Stomach (tissue), 9 donors: ENCODE results near the gene AADACL3. TPM values are rescaled to one million over a fixed set of nuclear protein-coding genes. Genes with fewer than 3 reads are reported as not detected.

Experiments
- DNase-seq, 2 donors: peaks; one replicate each; pipeline versions ENCODE4 v3.0.0 to v3.0.0-alpha.2; 2013 to 2019
- H3K27ac ChIP-seq, 5 donors: fragments of 200-600 bp in 4 of 5; sonication (generic) in 4 of 5; one replicate each; pipeline ENCODE4 v1.5.1; 2013 to 2019; ENCODE audit warnings: mild to moderate bottlenecking in 1 of 5, moderate library complexity in 1 of 5
- H3K27me3 ChIP-seq, 3 donors: fragments of 200-600 bp; sonication (generic); one replicate each; pipeline ENCODE4 v1.5.1; 2017 to 2019; ENCODE audit warnings: mixed run types in 1 of 3
- H3K36me3 ChIP-seq, 4 donors: fragments of 200-600 bp; sonication (generic); 1 replicate in 3 of 4; 2 replicates in 1 of 4; pipeline ENCODE4 v1.5.1; 2016 to 2019
- H3K4me1 ChIP-seq, 4 donors: fragments of 200-600 bp; sonication (generic); one replicate each; pipeline ENCODE4 v1.5.1; 2016 to 2019
- H3K4me3 ChIP-seq, 4 donors: fragments of 200-600 bp; sonication (generic) in 3 of 4; one replicate each; pipeline ENCODE4 v1.5.1; 2016 to 2019; ENCODE audit warnings: mild to moderate bottlenecking in 1 of 4
- H3K9me3 ChIP-seq, 4 donors: fragments of 200-600 bp; sonication (generic); one replicate each; pipeline ENCODE4 v1.5.1; 2016 to 2019
- EP300 ChIP-seq: sonication (generic); formaldehyde crosslinking; IDR thresholded peaks from one replicate; pipeline ENCODE4 v1.6.1; 2017; ENCODE audit warnings: antibody characterized with exemption
- POLR2A ChIP-seq, 4 donors: fragments of 450-650 bp; IDR thresholded peaks; one replicate each; pipeline ENCODE4 v1.6.1; 2016; ENCODE audit warnings: antibody characterized with exemption in 4 of 4, control low read depth in 2 of 4, mild to moderate bottlenecking in 1 of 4, moderate library complexity in 1 of 4
- POLR2AphosphoS5 ChIP-seq, 3 donors: sonication (generic); formaldehyde crosslinking; IDR thresholded peaks; one replicate each; pipeline ENCODE4 v1.6.1; 2016; ENCODE audit warnings: antibody characterized with exemption in 3 of 3
- WGBS, 5 donors: extraction: QIAGEN DNeasy Blood & Tissue Kit in 3 of 5; methylation state at CpG; one replicate each; pipeline versions ENCODE4 v1.1.5 to v1.1.7; 2013 to 2018; 5-methylcytosine and 5-hydroxymethylcytosine counted together
- intact Hi-C: fragments of 100-400 bp; cut with DNase I; formaldehyde crosslinking; loops from one replicate; pipeline ENCODE4 v1.15.1; 2023; ENCODE audit warnings: low total_unique reads
- polyA plus RNA-seq, 3 donors: library from polyadenylated mRNA; stranded (reverse); fragments of 200-250 nt; gene quantifications; one replicate each; pipeline ENCODE4 v1.2.3, GENCODE V29; 2013
- small RNA-seq, 4 donors: library from RNA; depleted of rRNA; stranded (forward); fragments of <200 nt; gene quantifications; one replicate each; pipeline ENCODE3, GENCODE V24; 2016
- total RNA-seq, 5 donors: library from RNA; depleted of rRNA; stranded (reverse); fragments of >200 nt; gene quantifications; one replicate each; pipeline versions ENCODE4 v1.1.0 to v1.2.3, GENCODE V29; 2014 to 2016
- TF ChIP-seq, protein P1 (sequence below), 7 experiments: fragments of 450-650 bp in 4 of 7; fragments of 200-600 bp in 3 of 7; sonication (generic) in 3 of 7; IDR thresholded peaks; one replicate each; pipeline ENCODE4 v1.5.1; 2016 to 2019; ENCODE audit warnings: antibody characterized with exemption in 7 of 7, control low read depth in 2 of 7, mild to moderate bottlenecking in 1 of 7
- donor health status: healthy with polysubstance abuse.
- donor health status: Bipolar disorder and iron deficiency.
- donor health status: healthy.

The AADACL3 gene
- total and polyA plus RNA-seq, 8 donors: not detected

DNA sequence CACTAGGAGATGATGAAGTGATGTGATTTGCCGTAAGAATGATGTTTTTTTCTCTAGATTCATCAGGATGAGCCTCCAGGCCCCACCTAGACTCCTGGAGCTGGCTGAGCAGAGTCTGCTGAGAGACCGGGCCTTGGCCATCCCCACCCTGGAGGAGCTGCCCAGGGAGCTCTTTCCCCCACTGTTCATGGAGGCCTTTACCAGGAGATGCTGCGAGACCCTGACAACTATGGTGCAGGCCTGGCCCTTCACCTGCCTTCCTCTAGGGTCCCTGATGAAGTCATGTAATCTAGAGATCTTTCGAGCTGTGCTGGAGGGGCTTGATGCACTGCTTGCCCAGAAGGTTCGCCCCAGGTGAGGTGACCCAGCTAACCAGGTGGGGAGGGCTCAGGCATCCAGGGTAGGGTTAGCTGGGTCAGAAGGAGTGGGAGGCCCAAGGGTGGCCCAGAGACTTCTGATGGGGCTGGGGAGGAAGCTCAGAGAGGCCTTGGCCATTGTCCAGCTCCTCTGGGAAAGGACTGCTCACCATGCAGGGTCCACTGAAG lies 59.0 kb downstream of the AADACL3 start:
- intact Hi-C loops: no loop called here
- no peak overlapping the region for H3K27ac ChIP-seq
- peaks cover 0 to 17% (median 3%) of the 10 kb centered on the region in 3 donors for H3K27me3 ChIP-seq
- TF ChIP-seq POLR2AphosphoS5 (IDR thresholded peaks at IDR 0.05): no peak
- TF ChIP-seq POLR2A (IDR thresholded peaks at IDR 0.05): no peak
- no peak for TF ChIP-seq EP300
- no peaks in the 10 kb centered on the region for H3K9me3 ChIP-seq
- 69 to 86% (median 78%) methylated on average over 3 to 5 of the region's 5 CpGs for WGBS, 5 donors
- no peak overlapping the region for H3K4me3 ChIP-seq
- no peaks in the 10 kb centered on the region for H3K4me1 ChIP-seq
- DNase-seq: no peak
- no peaks in the 10 kb centered on the region for H3K36me3 ChIP-seq

DNA sequence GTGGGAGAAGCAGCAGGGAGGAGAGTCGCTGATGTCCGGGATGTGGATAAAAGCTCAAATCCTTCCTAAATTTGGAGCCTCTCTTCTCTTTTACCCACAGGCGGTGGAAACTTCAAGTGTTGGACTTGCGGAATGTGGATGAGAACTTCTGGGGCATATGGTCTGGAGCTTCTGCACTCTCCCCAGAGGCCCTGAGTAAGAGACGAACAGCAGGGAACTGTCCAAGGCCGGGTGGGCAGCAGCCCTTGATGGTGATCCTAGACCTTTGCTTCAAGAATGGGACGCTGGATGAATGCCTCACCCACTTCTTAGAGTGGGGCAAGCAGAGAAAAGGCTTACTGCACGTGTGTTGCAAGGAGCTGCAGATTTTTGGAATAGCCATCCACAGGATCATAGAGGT lies 59.5 kb downstream of the AADACL3 start:
- intact Hi-C loops: no loop called here
- WGBS, 5 donors: 69 to 80% (median 77%) methylated on average over 8 of the region's 8 CpGs
- Histone ChIP-seq H3K4me3 (no peak overlapping the region), H3K36me3 (no peaks in the 10 kb centered on the region), H3K4me1 (no peaks in the 10 kb centered on the region), H3K9me3 (no peaks in the 10 kb centered on the region), H3K27ac (no peak overlapping the region), H3K27me3 (peaks cover 0 to 11% (median 0%) of the 10 kb centered on the region in 3 donors)
- TF ChIP-seq EP300 (no peak), POLR2A (IDR thresholded peaks at IDR 0.05) (no peak), POLR2AphosphoS5 (IDR thresholded peaks at IDR 0.05) (no peak)
- TF ChIP-seq, protein P1, sequence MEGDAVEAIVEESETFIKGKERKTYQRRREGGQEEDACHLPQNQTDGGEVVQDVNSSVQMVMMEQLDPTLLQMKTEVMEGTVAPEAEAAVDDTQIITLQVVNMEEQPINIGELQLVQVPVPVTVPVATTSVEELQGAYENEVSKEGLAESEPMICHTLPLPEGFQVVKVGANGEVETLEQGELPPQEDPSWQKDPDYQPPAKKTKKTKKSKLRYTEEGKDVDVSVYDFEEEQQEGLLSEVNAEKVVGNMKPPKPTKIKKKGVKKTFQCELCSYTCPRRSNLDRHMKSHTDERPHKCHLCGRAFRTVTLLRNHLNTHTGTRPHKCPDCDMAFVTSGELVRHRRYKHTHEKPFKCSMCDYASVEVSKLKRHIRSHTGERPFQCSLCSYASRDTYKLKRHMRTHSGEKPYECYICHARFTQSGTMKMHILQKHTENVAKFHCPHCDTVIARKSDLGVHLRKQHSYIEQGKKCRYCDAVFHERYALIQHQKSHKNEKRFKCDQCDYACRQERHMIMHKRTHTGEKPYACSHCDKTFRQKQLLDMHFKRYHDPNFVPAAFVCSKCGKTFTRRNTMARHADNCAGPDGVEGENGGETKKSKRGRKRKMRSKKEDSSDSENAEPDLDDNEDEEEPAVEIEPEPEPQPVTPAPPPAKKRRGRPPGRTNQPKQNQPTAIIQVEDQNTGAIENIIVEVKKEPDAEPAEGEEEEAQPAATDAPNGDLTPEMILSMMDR (IDR thresholded peaks at IDR 0.05): no peak
- no peak for DNase-seq

GRCh38 chr1:12776801-12777557 lies 61.1 kb downstream of the AADACL3 start:
- WGBS, 5 donors: 85 to 92% (median 89%) methylated on average over 14 to 15 of the region's 15 CpGs
- Histone ChIP-seq H3K4me1 (no peaks in the 10 kb centered on the region), H3K4me3 (no peak overlapping the region), H3K36me3 (no peaks in the 10 kb centered on the region), H3K27me3 (no peaks in the 10 kb centered on the region), H3K9me3 (no peaks in the 10 kb centered on the region), H3K27ac (no peak overlapping the region)
- DNase-seq: no peak
- TF ChIP-seq, protein P1 (IDR thresholded peaks at IDR 0.05): no peak
- no peak for TF ChIP-seq POLR2A (IDR thresholded peaks at IDR 0.05)
- intact Hi-C loops: no loop called here

Small RNA genes lying within 50 kb of the gene (small RNA-seq; reads per million reads assigned to genes)
- gene AC244670.1: 0 reads per million in 4 donors

Other genes with a start within 250 kb of the AADACL3 start
- gene DHRS3, start 97.9 kb upstream of the AADACL3 start, total RNA-seq: 100 to 1,000 TPM in 1 of 5 donors, 10 to 100 TPM in 4; 15.1 to 103 (median 54.2) TPM
- gene DHRS3, start 97.9 kb upstream of the AADACL3 start, polyA plus RNA-seq: 100 to 1,000 TPM in 1 of 3 donors, 10 to 100 TPM in 2; 50.2 to 102 (median 62.2) TPM
- gene AADACL4, start 72.0 kb upstream of the AADACL3 start, total RNA-seq: not detected
- not detected for gene AADACL4, start 72.0 kb upstream of the AADACL3 start, polyA plus RNA-seq
- gene CFAP107, start 30.1 kb downstream of the AADACL3 start, total RNA-seq: not detected
- gene CFAP107, start 30.1 kb downstream of the AADACL3 start, polyA plus RNA-seq: not detected
- not detected for gene PRAMEF12, start 57.6 kb downstream of the AADACL3 start, total RNA-seq
- not detected for gene PRAMEF12, start 57.6 kb downstream of the AADACL3 start, polyA plus RNA-seq
- not detected for gene PRAMEF1, start 75.3 kb downstream of the AADACL3 start, total RNA-seq
- not detected for gene PRAMEF1, start 75.3 kb downstream of the AADACL3 start, polyA plus RNA-seq
- not detected for gene PRAMEF11, start 115.3 kb downstream of the AADACL3 start, total RNA-seq
- not detected for gene PRAMEF11, start 115.3 kb downstream of the AADACL3 start, polyA plus RNA-seq
- gene HNRNPCL1, start 132.6 kb downstream of the AADACL3 start, total RNA-seq: not detected
- gene HNRNPCL1, start 132.6 kb downstream of the AADACL3 start, polyA plus RNA-seq: not detected
- gene PRAMEF2, start 141.0 kb downstream of the AADACL3 start, total RNA-seq: not detected
- not detected for gene PRAMEF2, start 141.0 kb downstream of the AADACL3 start, polyA plus RNA-seq
- not detected for gene PRAMEF4, start 170.1 kb downstream of the AADACL3 start, total RNA-seq
- gene PRAMEF4, start 170.1 kb downstream of the AADACL3 start, polyA plus RNA-seq: not detected
- gene PRAMEF10, start 182.2 kb downstream of the AADACL3 start, total RNA-seq: not detected
- gene PRAMEF10, start 182.2 kb downstream of the AADACL3 start, polyA plus RNA-seq: not detected
- gene PRAMEF7, start 200.5 kb downstream of the AADACL3 start, total RNA-seq: not detected
- gene PRAMEF7, start 200.5 kb downstream of the AADACL3 start, polyA plus RNA-seq: not detected
- not detected for gene PRAMEF6, start 231.5 kb downstream of the AADACL3 start, total RNA-seq
- gene PRAMEF6, start 231.5 kb downstream of the AADACL3 start, polyA plus RNA-seq: not detected